Astrocyte of the spinal cord (primary cell): ENCODE results near the gene WBP4.
"Not testable (repeated sequence)": the region's sequence is repeated elsewhere in the genome, so short reads cannot be mapped to it uniquely, and the experiment has no call there.

Experiments
- DNase-seq: peaks from one replicate; pipeline ENCODE4 v3.0.0; 2011; ENCODE audit warnings: low read depth, low spot score
- H3K4me3 ChIP-seq: 2 replicates; pipeline ENCODE4 v1.5.1; 2011; ENCODE audit warnings: low read depth, mild to moderate bottlenecking, low read length, moderate library complexity
- CTCF ChIP-seq: IDR thresholded peaks from 2 replicates; pipeline ENCODE4 v1.5.1; 2012; ENCODE audit warnings: low read depth, mild to moderate bottlenecking, low read length, inconsistent platforms
- in situ Hi-C: cut with HindIII; loops from 2 replicates; pipeline ENCODE4 v1.10.0; 2017; ENCODE audit warnings: low sequenced_read_pairs

WBP4 gene

GRCh38 chr13:41028051-41028450 is 33.3 kb upstream of the WBP4 start:
- TF ChIP-seq CTCF, result no peak
- in situ Hi-C loops, result no loop called here
- DNase-seq, result no peak
- H3K4me3 ChIP-seq, result no peak overlapping the region

GRCh38 chr13:41029629-41030028 is 31.7 kb upstream of the WBP4 start:
- in situ Hi-C loops, result no loop called here

GRCh38 chr13:41032691-41033376 is 28.5 kb upstream of the WBP4 start:
- in situ Hi-C loops, result no loop called here
- no peak overlapping the region for H3K4me3 ChIP-seq
- TF ChIP-seq CTCF, result no peak
- DNase-seq, result no peak

More at GRCh38 chr13:41029629-41030028, 31.7 kb upstream of the WBP4 start:
- no peak for DNase-seq
- no peak overlapping the region for H3K4me3 ChIP-seq
- TF ChIP-seq CTCF, result no peak

GRCh38 chr13:41034382-41034781 is 26.9 kb upstream of the WBP4 start:
- no peak for DNase-seq
- TF ChIP-seq CTCF, result no peak
- in situ Hi-C loops, result no loop called here
- no peak overlapping the region for H3K4me3 ChIP-seq

- DNase-seq, result no peak
- H3K4me3 ChIP-seq, result no peak overlapping the region
- in situ Hi-C loops, result no loop called here
- TF ChIP-seq CTCF, result no peak
Observed at GRCh38 chr13:41034881-41035280, 26.4 kb upstream of the WBP4 start.

- H3K4me3 ChIP-seq, in situ Hi-C loops, DNase-seq: not testable (repeated sequence)
Observed at GRCh38 chr13:41036557-41036956, 24.8 kb upstream of the WBP4 start.

- no peak overlapping the region for H3K4me3 ChIP-seq
- no peak for DNase-seq
- in situ Hi-C loops, result no loop called here
- TF ChIP-seq CTCF, result no peak
Observed at GRCh38 chr13:41039746-41040145, 21.6 kb upstream of the WBP4 start.
